ENCODE measurements around the gene WASF3. TPM values are rescaled to one million over a fixed set of nuclear protein-coding genes. Genes with fewer than 3 reads are reported as not detected.

The WASF3 gene
- total and polyA plus RNA-seq, 10 donors, result 1.7 to 16.4 (median 8.4) TPM

GRCh38 chr13:26646603-26647002 is 89.1 kb downstream of the WASF3 start:
- Histone ChIP-seq H3K27me3 (replicated peaks in 1 of 7) (peaks cover 0 to 2% (median 0%) of the 10 kb centered on the region in 7 donors), H3K4me1 (no peaks in the 10 kb centered on the region), H3K4me3 (no peak overlapping the region), H3K9me3 (peaks cover 0 to 18% (median 14%) of the 10 kb centered on the region in 8 donors), H3K36me3 (no peaks in the 10 kb centered on the region), H3K27ac (no peak overlapping the region)
- DNase-seq, result no peak
- TF ChIP-seq POLR2AphosphoS5 (IDR thresholded peaks at IDR 0.05), result no peak
- TF ChIP-seq CTCF (IDR thresholded peaks at IDR 0.05 in 8 of 11, conservative IDR thresholded peaks at IDR 0.05 in 3 of 11), result no peak
- no peak for TF ChIP-seq POLR2A (IDR thresholded peaks at IDR 0.05)
- intact Hi-C loops (cut with DNase I; ENCODE audit: low total_unique reads), result no loop called here

- H3K4me3 ChIP-seq, result no peak overlapping the region
- H3K36me3 ChIP-seq, result no peaks in the 10 kb centered on the region
- peaks cover 0 to 21% (median 15%) of the 10 kb centered on the region in 8 donors for H3K9me3 ChIP-seq
- 92 to 100% (median 99%) methylated on average over 1 of the region's 1 CpG for WGBS, 5 donors
- TF ChIP-seq POLR2AphosphoS5 (IDR thresholded peaks at IDR 0.05), result no peak
- H3K27me3 ChIP-seq (replicated peaks in 1 of 7), result peaks cover 0 to 2% (median 0%) of the 10 kb centered on the region in 7 donors
- intact Hi-C loops (cut with DNase I; ENCODE audit: low total_unique reads), result no loop called here
- no peak overlapping the region for H3K27ac ChIP-seq
- DNase-seq, result no peak
- no peaks in the 10 kb centered on the region for H3K4me1 ChIP-seq
Observed at GRCh38 chr13:26651234-26651633, 93.8 kb downstream of the WASF3 start.

GRCh38 chr13:26653310-26653709 is 95.8 kb downstream of the WASF3 start:
- Histone ChIP-seq H3K9me3 (peaks cover 0 to 21% (median 15%) of the 10 kb centered on the region in 8 donors), H3K27me3 (replicated peaks in 1 of 7) (peaks cover 0 to 2% (median 0%) of the 10 kb centered on the region in 7 donors), H3K4me3 (no peak overlapping the region), H3K27ac (no peak overlapping the region), H3K36me3 (no peaks in the 10 kb centered on the region), H3K4me1 (no peaks in the 10 kb centered on the region)
- intact Hi-C loops (cut with DNase I; ENCODE audit: low total_unique reads), result no loop called here
- 84 to 96% (median 90%) methylated on average over 4 of the region's 4 CpGs for WGBS, 5 donors
- no peak for TF ChIP-seq CTCF (IDR thresholded peaks at IDR 0.05 in 8 of 11, conservative IDR thresholded peaks at IDR 0.05 in 3 of 11)
- no peak for TF ChIP-seq POLR2AphosphoS5 (IDR thresholded peaks at IDR 0.05)
- no peak for DNase-seq

GRCh38 chr13:26653842-26654241 is 96.4 kb downstream of the WASF3 start:
- Histone ChIP-seq H3K27ac (no peak overlapping the region), H3K4me1 (no peaks in the 10 kb centered on the region), H3K9me3 (peaks cover 0 to 21% (median 15%) of the 10 kb centered on the region in 8 donors), H3K27me3 (replicated peaks in 1 of 7) (no peaks in the 10 kb centered on the region), H3K4me3 (no peak overlapping the region), H3K36me3 (no peaks in the 10 kb centered on the region)
- no peak for DNase-seq
- intact Hi-C loops (cut with DNase I; ENCODE audit: low total_unique reads), result no loop called here
- WGBS, 5 donors, result 85 to 96% (median 88%) methylated on average over 4 of the region's 4 CpGs
- TF ChIP-seq POLR2A (IDR thresholded peaks at IDR 0.05) (no peak), POLR2AphosphoS5 (IDR thresholded peaks at IDR 0.05) (no peak), CTCF (IDR thresholded peaks at IDR 0.05 in 8 of 11, conservative IDR thresholded peaks at IDR 0.05 in 3 of 11) (no peak)

- 70 to 83% (median 82%) methylated on average over 4 of the region's 4 CpGs for WGBS, 5 donors
- Histone ChIP-seq H3K9me3 (no peaks in the 10 kb centered on the region), H3K4me3 (no peak overlapping the region), H3K4me1 (no peaks in the 10 kb centered on the region), H3K36me3 (no peaks in the 10 kb centered on the region), H3K27ac (no peak overlapping the region), H3K27me3 (replicated peaks in 1 of 7) (no peaks in the 10 kb centered on the region)
- no peak for DNase-seq
- intact Hi-C loops (cut with DNase I; ENCODE audit: low total_unique reads), result no loop called here
- TF ChIP-seq CTCF (IDR thresholded peaks at IDR 0.05 in 8 of 11, conservative IDR thresholded peaks at IDR 0.05 in 3 of 11) (no peak), POLR2A (IDR thresholded peaks at IDR 0.05) (no peak), POLR2AphosphoS5 (IDR thresholded peaks at IDR 0.05) (no peak)
Observed at GRCh38 chr13:26656919-26657318, 99.4 kb downstream of the WASF3 start.

Measured in spleen (tissue), 11 donors.